PFSK-1 (cell line): Measurements from ENCODE around the gene SCART1.

Experiments
- FOXP2 ChIP-seq: optimal IDR thresholded peaks from 2 replicates; pipeline ENCODE3; 2011; ENCODE audit warnings: borderline replicate concordance, control low read depth, inconsistent platforms; ENCODE audit not compliant: insufficient read depth; ENCODE audit errors: extremely low read length, extremely low read depth
- POLR2AphosphoS5 ChIP-seq: IDR thresholded peaks from 2 replicates; pipeline ENCODE4 v1.6.1; 2012; ENCODE audit warnings: low read depth, mild to moderate bottlenecking, control low read depth, low read length, moderate library complexity
- REST ChIP-seq, 2 experiments: IDR thresholded peaks; 2 replicates each; pipeline versions ENCODE4 v1.6.1 to v1.8.0; 2011 to 2012; ENCODE audit warnings: low read depth in 2 of 2, low read length in 2 of 2, control low read depth in 1 of 2, inconsistent platforms in 1 of 2, mild to moderate bottlenecking in 1 of 2, moderate library complexity in 1 of 2; ENCODE audit not compliant: insufficient read depth in 1 of 2
- SIN3A ChIP-seq: IDR thresholded peaks from 2 replicates; pipeline ENCODE4 v1.6.1; 2012; ENCODE audit warnings: mild to moderate bottlenecking, low read length, moderate library complexity, borderline replicate concordance; ENCODE audit not compliant: insufficient read depth
- TAF1 ChIP-seq: IDR thresholded peaks from 2 replicates; pipeline ENCODE4 v1.6.1; 2012; ENCODE audit warnings: low read length, control low read depth, borderline replicate concordance; ENCODE audit not compliant: insufficient read depth

The SCART1 gene

GRCh38 chr10:133511408-133511807 is 57.7 kb downstream of the SCART1 start:
- no peak for TF ChIP-seq REST (IDR thresholded peaks at IDR 0.05; ENCODE audit: insufficient read depth in 1 of 2, low read depth in 2 of 2, low read length in 2 of 2)
- TF ChIP-seq TAF1, result no peak
- no peak for TF ChIP-seq POLR2AphosphoS5
- TF ChIP-seq FOXP2, result no peak
- TF ChIP-seq SIN3A, result no peak

GRCh38 chr10:133511907-133512528 is 58.3 kb downstream of the SCART1 start:
- no peak for TF ChIP-seq REST (IDR thresholded peaks at IDR 0.05; ENCODE audit: insufficient read depth in 1 of 2, low read depth in 2 of 2, low read length in 2 of 2)
- TF ChIP-seq POLR2AphosphoS5, result no peak
- no peak for TF ChIP-seq SIN3A
- no peak for TF ChIP-seq FOXP2
- TF ChIP-seq TAF1, result no peak

GRCh38 chr10:133515471-133515870 is 61.7 kb downstream of the SCART1 start:
- no peak for TF ChIP-seq POLR2AphosphoS5
- TF ChIP-seq SIN3A, result no peak
- TF ChIP-seq FOXP2, result no peak
- no peak for TF ChIP-seq TAF1
- no peak for TF ChIP-seq REST (IDR thresholded peaks at IDR 0.05; ENCODE audit: insufficient read depth in 1 of 2, low read depth in 2 of 2, low read length in 2 of 2)

- TF ChIP-seq REST (IDR thresholded peaks at IDR 0.05; ENCODE audit: insufficient read depth in 1 of 2, low read depth in 2 of 2, low read length in 2 of 2) (no peak), POLR2AphosphoS5 (no peak), TAF1 (no peak), SIN3A (no peak), FOXP2 (no peak)
Measured at GRCh38 chr10:133516057-133516456, 62.3 kb downstream of the SCART1 start.
